Body of pancreas (tissue), 4 donors: ENCODE data around the gene HTR6.

Source experiments
- POLR2A ChIP-seq, 3 donors: fragments of 450-650 bp; IDR thresholded peaks; one replicate each; pipeline ENCODE4 v1.6.1; 2016; ENCODE audit warnings: antibody characterized with exemption in 3 of 3, mild to moderate bottlenecking in 2 of 3
- TF ChIP-seq, protein P1 (sequence below), 7 experiments: fragments of 450-650 bp in 4 of 7; fragments of 200-600 bp in 3 of 7; sonication (generic) in 3 of 7; IDR thresholded peaks; one replicate each; pipeline ENCODE4 v1.5.1; 2016 to 2019; ENCODE audit warnings: antibody characterized with exemption in 7 of 7

DNA sequence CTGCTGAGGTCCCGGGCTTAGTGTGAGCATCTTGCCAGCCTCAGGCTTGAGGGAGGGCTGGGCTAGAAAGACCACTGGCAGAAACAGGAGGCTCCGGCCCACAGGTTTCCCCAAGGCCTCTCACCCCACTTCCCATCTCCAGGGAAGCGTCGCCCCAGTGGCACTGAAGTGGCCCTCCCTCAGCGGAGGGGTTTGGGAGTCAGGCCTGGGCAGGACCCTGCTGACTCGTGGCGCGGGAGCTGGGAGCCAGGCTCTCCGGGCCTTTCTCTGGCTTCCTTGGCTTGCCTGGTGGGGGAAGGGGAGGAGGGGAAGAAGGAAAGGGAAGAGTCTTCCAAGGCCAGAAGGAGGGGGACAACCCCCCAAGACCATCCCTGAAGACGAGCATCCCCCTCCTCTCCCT, 7.2 kb upstream of the HTR6 start:
- TF ChIP-seq POLR2A (IDR thresholded peaks at IDR 0.05), result no peak
- TF ChIP-seq, protein P1, sequence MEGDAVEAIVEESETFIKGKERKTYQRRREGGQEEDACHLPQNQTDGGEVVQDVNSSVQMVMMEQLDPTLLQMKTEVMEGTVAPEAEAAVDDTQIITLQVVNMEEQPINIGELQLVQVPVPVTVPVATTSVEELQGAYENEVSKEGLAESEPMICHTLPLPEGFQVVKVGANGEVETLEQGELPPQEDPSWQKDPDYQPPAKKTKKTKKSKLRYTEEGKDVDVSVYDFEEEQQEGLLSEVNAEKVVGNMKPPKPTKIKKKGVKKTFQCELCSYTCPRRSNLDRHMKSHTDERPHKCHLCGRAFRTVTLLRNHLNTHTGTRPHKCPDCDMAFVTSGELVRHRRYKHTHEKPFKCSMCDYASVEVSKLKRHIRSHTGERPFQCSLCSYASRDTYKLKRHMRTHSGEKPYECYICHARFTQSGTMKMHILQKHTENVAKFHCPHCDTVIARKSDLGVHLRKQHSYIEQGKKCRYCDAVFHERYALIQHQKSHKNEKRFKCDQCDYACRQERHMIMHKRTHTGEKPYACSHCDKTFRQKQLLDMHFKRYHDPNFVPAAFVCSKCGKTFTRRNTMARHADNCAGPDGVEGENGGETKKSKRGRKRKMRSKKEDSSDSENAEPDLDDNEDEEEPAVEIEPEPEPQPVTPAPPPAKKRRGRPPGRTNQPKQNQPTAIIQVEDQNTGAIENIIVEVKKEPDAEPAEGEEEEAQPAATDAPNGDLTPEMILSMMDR (IDR thresholded peaks at IDR 0.05), result no peak
